Liver (tissue), 9 donors: Measurements from ENCODE around the gene SLC2A1. TPM values are rescaled to one million over a fixed set of nuclear protein-coding genes. Genes with fewer than 3 reads are reported as not detected.
A peak's percentile ranks its signal among the peaks of the same experiment; 100 is the strongest.

Experiments used
- DNase-seq: peaks from one replicate; pipeline ENCODE4 v3.0.0-alpha.2; 2017; ENCODE audit warnings: low spot score
- H3K27ac ChIP-seq, 2 donors: one replicate each; pipeline ENCODE4 v1.7.0; 2013; ENCODE audit warnings: inconsistent platforms in 2 of 2, low read length in 2 of 2, control low read depth in 1 of 2, low read depth in 1 of 2, mild to moderate bottlenecking in 1 of 2
- H3K27me3 ChIP-seq, 4 donors: one replicate each; pipeline versions ENCODE4 v1.6.1 to v1.7.0; 2013; ENCODE audit warnings: low read length in 3 of 4, inconsistent platforms in 1 of 4, mild to moderate bottlenecking in 1 of 4, moderate library complexity in 1 of 4; ENCODE audit not compliant: control insufficient read depth in 4 of 4, insufficient read depth in 4 of 4
- H3K36me3 ChIP-seq, 4 donors: one replicate each; pipeline versions ENCODE4 v1.6.1 to v1.7.0; 2013; ENCODE audit warnings: low read length in 3 of 4, mild to moderate bottlenecking in 3 of 4, low read depth in 1 of 4, moderate library complexity in 1 of 4; ENCODE audit not compliant: control insufficient read depth in 4 of 4, insufficient read depth in 3 of 4
- H3K4me1 ChIP-seq, 4 donors: one replicate each; pipeline versions ENCODE4 v1.6.1 to v1.7.0; 2013; ENCODE audit warnings: low read length in 3 of 4, mild to moderate bottlenecking in 3 of 4, moderate library complexity in 1 of 4; ENCODE audit not compliant: control insufficient read depth in 4 of 4, insufficient read depth in 4 of 4
- H3K4me3 ChIP-seq, 3 donors: one replicate each; pipeline versions ENCODE4 v1.6.1 to v1.7.0; 2013; ENCODE audit warnings: low read length in 3 of 3, control low read depth in 1 of 3, low read depth in 1 of 3, mild to moderate bottlenecking in 1 of 3
- H3K9ac ChIP-seq, 2 donors: one replicate each; pipeline ENCODE4 v1.7.0; 2013; ENCODE audit warnings: low read length in 2 of 2, mild to moderate bottlenecking in 2 of 2, moderate library complexity in 2 of 2, control low read depth in 1 of 2, low read depth in 1 of 2
- H3K9me3 ChIP-seq, 4 donors: one replicate each; pipeline versions ENCODE4 v1.6.1 to v1.7.0; 2013; ENCODE audit warnings: low read length in 3 of 4; ENCODE audit not compliant: control insufficient read depth in 4 of 4
- EGR1 ChIP-seq, 2 donors: IDR thresholded peaks; 2 replicates each; pipeline ENCODE4 v1.6.1; 2016 to 2018; ENCODE audit warnings: antibody characterized with exemption in 2 of 2, low read depth in 2 of 2
- FOXA1 ChIP-seq: IDR thresholded peaks from 2 replicates; pipeline ENCODE4 v1.6.1; 2016; ENCODE audit warnings: antibody characterized with exemption
- FOXA2 ChIP-seq: IDR thresholded peaks from 2 replicates; pipeline ENCODE4 v1.6.1; 2016; ENCODE audit warnings: antibody characterized with exemption
- GABPA ChIP-seq, 2 donors: IDR thresholded peaks in 1 of 2; conservative IDR thresholded peaks in 1 of 2; 2 replicates each; pipeline ENCODE4 v1.6.1; 2016; ENCODE audit warnings: antibody characterized with exemption in 2 of 2, mild to moderate bottlenecking in 1 of 2, moderate library complexity in 1 of 2
- HNF4A ChIP-seq, 2 donors: conservative IDR thresholded peaks; 2 replicates each; pipeline ENCODE4 v1.6.1; 2016; ENCODE audit warnings: antibody characterized with exemption in 2 of 2, mild to moderate bottlenecking in 2 of 2
- HNF4G ChIP-seq: IDR thresholded peaks from 2 replicates; pipeline ENCODE4 v1.6.1; 2016; ENCODE audit warnings: antibody characterized with exemption
- JUND ChIP-seq, 2 donors: IDR thresholded peaks; 2 replicates each; pipeline ENCODE4 v1.6.1; 2016; ENCODE audit warnings: antibody characterized with exemption in 2 of 2
- NR2F2 ChIP-seq: IDR thresholded peaks from 2 replicates; pipeline ENCODE4 v1.6.1; 2016; ENCODE audit warnings: antibody characterized with exemption
- RAD21 ChIP-seq, 2 donors: IDR thresholded peaks; 2 replicates each; pipeline ENCODE4 v1.6.1; 2016; ENCODE audit warnings: antibody characterized with exemption in 2 of 2, mild to moderate bottlenecking in 2 of 2
- RXRA ChIP-seq, 2 donors: IDR thresholded peaks; 2 replicates each; pipeline ENCODE4 v1.6.1; 2017 to 2018; ENCODE audit warnings: antibody characterized with exemption in 2 of 2, mild to moderate bottlenecking in 1 of 2
- SP1 ChIP-seq: IDR thresholded peaks from 2 replicates; pipeline ENCODE4 v1.6.1; 2018; ENCODE audit warnings: antibody characterized with exemption, mild to moderate bottlenecking
- TAF1 ChIP-seq: conservative IDR thresholded peaks from 2 replicates; pipeline ENCODE4 v1.6.1; 2016; ENCODE audit warnings: antibody characterized with exemption, mild to moderate bottlenecking
- YY1 ChIP-seq: IDR thresholded peaks from 2 replicates; pipeline ENCODE4 v1.6.1; 2016; ENCODE audit warnings: antibody characterized with exemption, mild to moderate bottlenecking
- WGBS: extraction: QIAGEN DNeasy Blood & Tissue Kit; methylation state at CpG from one replicate; pipeline ENCODE4 v1.1.7; 2013; 5-methylcytosine and 5-hydroxymethylcytosine counted together
- polyA plus RNA-seq, 2 donors: library from polyadenylated mRNA; stranded (reverse) in 1 of 2; unstranded in 1 of 2; fragments of 200-250 nt in 1 of 2; fragments of >200 nt in 1 of 2; fragmentation: Nextera tagmentation in 1 of 2; extraction: Ambion mirVana in 1 of 2; gene quantifications; one replicate each; pipeline versions ENCODE4 v1.2.1 to v1.2.3, GENCODE V29; 2013 to 2015
- total RNA-seq, 2 donors: library from RNA; depleted of rRNA; stranded (reverse); fragments of >200 nt; gene quantifications; one replicate each; pipeline ENCODE4 v1.2.3, GENCODE V29; 2014
- TF ChIP-seq, protein P1 (sequence below): IDR thresholded peaks from 2 replicates; pipeline ENCODE4 v1.6.1; 2016; ENCODE audit warnings: antibody characterized with exemption, mild to moderate bottlenecking
- TF ChIP-seq, protein P2 (sequence below): IDR thresholded peaks from 2 replicates; pipeline ENCODE4 v1.6.1; 2016; ENCODE audit warnings: antibody characterized with exemption
- TF ChIP-seq, protein P3 (sequence below): fragments of 150-350 bp; IDR thresholded peaks from 2 replicates; pipeline ENCODE4 v1.5.1; 2017; ENCODE audit warnings: improper control_type of control experiment, low read depth, low read length; ENCODE audit not compliant: missing input control
- TF ChIP-seq, protein P4 (sequence below): IDR thresholded peaks from 2 replicates; pipeline ENCODE4 v1.6.1; 2016; ENCODE audit warnings: antibody characterized with exemption
- TF ChIP-seq, protein P5 (sequence below): IDR thresholded peaks from 2 replicates; pipeline ENCODE4 v1.6.1; 2016; ENCODE audit warnings: antibody characterized with exemption
- donor health status: healthy.
- donor health status: healthy.
- donor health status: healthy.
- donor health status: healthy.
- donor health status: healthy.

The SLC2A1 gene
- total and polyA plus RNA-seq, 4 donors: 1.1 to 675 (median 3.0) TPM

DNA sequence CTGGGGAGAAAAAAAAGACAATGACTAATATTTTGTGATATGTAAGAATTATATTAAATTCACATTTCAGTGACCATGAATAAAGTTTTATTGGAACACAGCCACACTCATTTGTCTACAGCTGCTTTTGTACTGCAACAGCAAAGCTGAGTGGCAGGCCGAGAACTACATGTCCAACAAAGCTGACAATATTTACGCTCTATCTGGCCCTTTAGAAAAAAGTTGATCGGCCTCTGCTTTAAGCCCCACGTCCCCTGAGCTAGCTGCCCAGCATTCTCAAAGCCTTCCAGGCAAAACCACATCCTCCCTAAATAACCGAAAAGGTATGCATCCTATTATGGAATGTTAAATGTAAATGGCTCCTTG is 8.6 kb downstream of the SLC2A1 start:
- TF ChIP-seq SP1: no peak
- TF ChIP-seq RAD21 (IDR thresholded peaks at IDR 0.05): no peak
- TF ChIP-seq NR2F2: no peak
- no peak for TF ChIP-seq YY1
- TF ChIP-seq, protein P1, sequence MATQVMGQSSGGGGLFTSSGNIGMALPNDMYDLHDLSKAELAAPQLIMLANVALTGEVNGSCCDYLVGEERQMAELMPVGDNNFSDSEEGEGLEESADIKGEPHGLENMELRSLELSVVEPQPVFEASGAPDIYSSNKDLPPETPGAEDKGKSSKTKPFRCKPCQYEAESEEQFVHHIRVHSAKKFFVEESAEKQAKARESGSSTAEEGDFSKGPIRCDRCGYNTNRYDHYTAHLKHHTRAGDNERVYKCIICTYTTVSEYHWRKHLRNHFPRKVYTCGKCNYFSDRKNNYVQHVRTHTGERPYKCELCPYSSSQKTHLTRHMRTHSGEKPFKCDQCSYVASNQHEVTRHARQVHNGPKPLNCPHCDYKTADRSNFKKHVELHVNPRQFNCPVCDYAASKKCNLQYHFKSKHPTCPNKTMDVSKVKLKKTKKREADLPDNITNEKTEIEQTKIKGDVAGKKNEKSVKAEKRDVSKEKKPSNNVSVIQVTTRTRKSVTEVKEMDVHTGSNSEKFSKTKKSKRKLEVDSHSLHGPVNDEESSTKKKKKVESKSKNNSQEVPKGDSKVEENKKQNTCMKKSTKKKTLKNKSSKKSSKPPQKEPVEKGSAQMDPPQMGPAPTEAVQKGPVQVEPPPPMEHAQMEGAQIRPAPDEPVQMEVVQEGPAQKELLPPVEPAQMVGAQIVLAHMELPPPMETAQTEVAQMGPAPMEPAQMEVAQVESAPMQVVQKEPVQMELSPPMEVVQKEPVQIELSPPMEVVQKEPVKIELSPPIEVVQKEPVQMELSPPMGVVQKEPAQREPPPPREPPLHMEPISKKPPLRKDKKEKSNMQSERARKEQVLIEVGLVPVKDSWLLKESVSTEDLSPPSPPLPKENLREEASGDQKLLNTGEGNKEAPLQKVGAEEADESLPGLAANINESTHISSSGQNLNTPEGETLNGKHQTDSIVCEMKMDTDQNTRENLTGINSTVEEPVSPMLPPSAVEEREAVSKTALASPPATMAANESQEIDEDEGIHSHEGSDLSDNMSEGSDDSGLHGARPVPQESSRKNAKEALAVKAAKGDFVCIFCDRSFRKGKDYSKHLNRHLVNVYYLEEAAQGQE: no peak
- no peak for TF ChIP-seq HNF4G
- no peak for TF ChIP-seq TAF1
- TF ChIP-seq FOXA2: no peak
- TF ChIP-seq, protein P2, sequence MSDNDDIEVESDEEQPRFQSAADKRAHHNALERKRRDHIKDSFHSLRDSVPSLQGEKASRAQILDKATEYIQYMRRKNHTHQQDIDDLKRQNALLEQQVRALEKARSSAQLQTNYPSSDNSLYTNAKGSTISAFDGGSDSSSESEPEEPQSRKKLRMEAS: no peak
- no peak for TF ChIP-seq GABPA (IDR thresholded peaks at IDR 0.05 in 1 of 2, conservative IDR thresholded peaks at IDR 0.05 in 1 of 2)
- TF ChIP-seq, protein P3, sequence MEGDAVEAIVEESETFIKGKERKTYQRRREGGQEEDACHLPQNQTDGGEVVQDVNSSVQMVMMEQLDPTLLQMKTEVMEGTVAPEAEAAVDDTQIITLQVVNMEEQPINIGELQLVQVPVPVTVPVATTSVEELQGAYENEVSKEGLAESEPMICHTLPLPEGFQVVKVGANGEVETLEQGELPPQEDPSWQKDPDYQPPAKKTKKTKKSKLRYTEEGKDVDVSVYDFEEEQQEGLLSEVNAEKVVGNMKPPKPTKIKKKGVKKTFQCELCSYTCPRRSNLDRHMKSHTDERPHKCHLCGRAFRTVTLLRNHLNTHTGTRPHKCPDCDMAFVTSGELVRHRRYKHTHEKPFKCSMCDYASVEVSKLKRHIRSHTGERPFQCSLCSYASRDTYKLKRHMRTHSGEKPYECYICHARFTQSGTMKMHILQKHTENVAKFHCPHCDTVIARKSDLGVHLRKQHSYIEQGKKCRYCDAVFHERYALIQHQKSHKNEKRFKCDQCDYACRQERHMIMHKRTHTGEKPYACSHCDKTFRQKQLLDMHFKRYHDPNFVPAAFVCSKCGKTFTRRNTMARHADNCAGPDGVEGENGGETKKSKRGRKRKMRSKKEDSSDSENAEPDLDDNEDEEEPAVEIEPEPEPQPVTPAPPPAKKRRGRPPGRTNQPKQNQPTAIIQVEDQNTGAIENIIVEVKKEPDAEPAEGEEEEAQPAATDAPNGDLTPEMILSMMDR: no peak
- TF ChIP-seq, protein P4, sequence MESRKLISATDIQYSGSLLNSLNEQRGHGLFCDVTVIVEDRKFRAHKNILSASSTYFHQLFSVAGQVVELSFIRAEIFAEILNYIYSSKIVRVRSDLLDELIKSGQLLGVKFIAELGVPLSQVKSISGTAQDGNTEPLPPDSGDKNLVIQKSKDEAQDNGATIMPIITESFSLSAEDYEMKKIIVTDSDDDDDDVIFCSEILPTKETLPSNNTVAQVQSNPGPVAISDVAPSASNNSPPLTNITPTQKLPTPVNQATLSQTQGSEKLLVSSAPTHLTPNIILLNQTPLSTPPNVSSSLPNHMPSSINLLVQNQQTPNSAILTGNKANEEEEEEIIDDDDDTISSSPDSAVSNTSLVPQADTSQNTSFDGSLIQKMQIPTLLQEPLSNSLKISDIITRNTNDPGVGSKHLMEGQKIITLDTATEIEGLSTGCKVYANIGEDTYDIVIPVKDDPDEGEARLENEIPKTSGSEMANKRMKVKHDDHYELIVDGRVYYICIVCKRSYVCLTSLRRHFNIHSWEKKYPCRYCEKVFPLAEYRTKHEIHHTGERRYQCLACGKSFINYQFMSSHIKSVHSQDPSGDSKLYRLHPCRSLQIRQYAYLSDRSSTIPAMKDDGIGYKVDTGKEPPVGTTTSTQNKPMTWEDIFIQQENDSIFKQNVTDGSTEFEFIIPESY: no peak

DNA sequence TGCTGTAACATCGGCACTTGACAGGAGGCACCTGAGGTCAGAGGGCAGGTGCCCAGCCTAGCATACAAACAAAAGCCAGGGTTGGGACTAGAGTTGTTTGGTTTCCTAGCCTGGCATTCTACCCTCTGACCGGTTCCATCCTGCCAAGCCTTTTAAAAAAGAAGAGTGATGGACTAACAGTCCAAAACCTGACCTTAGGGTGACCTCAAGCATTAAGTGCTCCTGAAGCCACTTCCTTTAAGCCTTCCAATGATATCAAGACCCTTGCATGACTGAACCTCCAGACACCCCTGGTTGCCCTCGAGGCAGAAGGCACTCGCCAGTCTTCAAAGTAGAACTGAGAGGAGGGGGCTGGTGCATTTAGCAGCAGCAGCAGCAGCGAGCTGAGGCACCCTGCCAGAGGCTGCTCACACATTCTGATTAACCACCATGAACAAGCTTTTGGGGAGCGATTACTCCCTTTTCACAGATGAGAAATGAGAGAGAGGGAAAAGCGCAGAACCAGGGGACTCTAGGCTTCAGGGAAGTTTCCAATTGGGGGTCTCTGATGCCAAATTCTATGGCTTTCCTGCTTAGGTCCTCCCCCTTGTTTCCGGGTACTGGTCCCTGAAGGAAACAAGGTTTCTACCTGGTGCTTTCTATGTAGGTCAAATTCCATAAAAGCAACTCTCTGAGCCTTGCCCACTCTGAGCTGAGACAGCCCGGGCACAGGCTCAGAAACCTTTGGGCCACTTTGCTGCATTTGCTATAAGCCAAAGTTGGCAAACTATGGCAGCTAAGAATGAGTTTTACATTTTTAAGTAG is 9.2 kb downstream of the SLC2A1 start:
- Histone ChIP-seq H3K36me3 (no peaks in the 10 kb centered on the region), H3K27ac (no peak overlapping the region), H3K9me3 (no peaks in the 10 kb centered on the region), H3K9ac (no peak overlapping the region), H3K4me3 (no peak overlapping the region), H3K4me1 (peaks cover 2 to 8% (median 7%) of the 10 kb centered on the region in 4 donors), H3K27me3 (no peaks in the 10 kb centered on the region)
- no peak for DNase-seq
- 59% methylated on average over 9 of the region's 9 CpGs for WGBS
- TF ChIP-seq SP1 (peak; percentile 76), TAF1 (no peak), GABPA (IDR thresholded peaks at IDR 0.05 in 1 of 2, conservative IDR thresholded peaks at IDR 0.05 in 1 of 2) (no peak), RXRA (IDR thresholded peaks at IDR 0.05) (peak; percentile 87 to 93), YY1 (no peak), HNF4A (conservative IDR thresholded peaks at IDR 0.05) (peak; percentile 76 to 91), FOXA1 (no peak), FOXA2 (no peak), RAD21 (IDR thresholded peaks at IDR 0.05) (no peak), EGR1 (IDR thresholded peaks at IDR 0.05; ENCODE audit: low read depth in 2 of 2) (no peak), HNF4G (peak; percentile 58), JUND (IDR thresholded peaks at IDR 0.05) (peak in 1 of 2 donors; percentile 25), NR2F2 (peak; percentile 82)
- TF ChIP-seq, protein P2: no peak
- TF ChIP-seq, protein P4: no peak
- TF ChIP-seq, protein P3: no peak
- TF ChIP-seq, protein P5, sequence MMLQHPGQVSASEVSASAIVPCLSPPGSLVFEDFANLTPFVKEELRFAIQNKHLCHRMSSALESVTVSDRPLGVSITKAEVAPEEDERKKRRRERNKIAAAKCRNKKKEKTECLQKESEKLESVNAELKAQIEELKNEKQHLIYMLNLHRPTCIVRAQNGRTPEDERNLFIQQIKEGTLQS: no peak

More for the DNA sequence above, 8.6 kb downstream of the SLC2A1 start:
- no peak overlapping the region for H3K4me3 ChIP-seq
- H3K9me3 ChIP-seq: no peaks in the 10 kb centered on the region
- H3K27ac ChIP-seq: no peak overlapping the region
- H3K4me1 ChIP-seq: peaks cover 2 to 8% (median 7%) of the 10 kb centered on the region in 4 donors
- 91% methylated on average over 5 of the region's 5 CpGs for WGBS
- no peak overlapping the region for H3K9ac ChIP-seq
- H3K27me3 ChIP-seq: no peaks in the 10 kb centered on the region
- no peak for DNase-seq
- H3K36me3 ChIP-seq: no peaks in the 10 kb centered on the region
